ENCODE measurements around the gene GLIS1. TPM values are rescaled to one million over a fixed set of nuclear protein-coding genes. Genes with fewer than 3 reads are reported as not detected.

GLIS1 gene
- total RNA-seq, 1 donor from 2014 or later: 0.08 TPM

- no peak for DNase-seq
- no peak for ATAC-seq (ENCODE audit: poor library complexity)
- intact Hi-C loops (cut with DNase I): no loop called here
Measured at GRCh38 chr1:53631622-53632310, 107.2 kb downstream of the GLIS1 start.

GRCh38 chr1:53629101-53629691, 109.8 kb downstream of the GLIS1 start:
- intact Hi-C loops (cut with DNase I): no loop called here
- no peak for ATAC-seq (ENCODE audit: poor library complexity)
- DNase-seq: no peak

- intact Hi-C loops (cut with DNase I): no loop called here
Measured at GRCh38 chr1:53628286-53628955, 110.5 kb downstream of the GLIS1 start.

GRCh38 chr1:53627666-53628065, 111.3 kb downstream of the GLIS1 start:
- DNase-seq (no peak), ATAC-seq (ENCODE audit: poor library complexity) (no peak)
- intact Hi-C loops (cut with DNase I): no loop called here

More at GRCh38 chr1:53628286-53628955, 110.5 kb downstream of the GLIS1 start:
- DNase-seq (no peak), ATAC-seq (ENCODE audit: poor library complexity) (no peak)

GRCh38 chr1:53627031-53627430, 111.9 kb downstream of the GLIS1 start:
- intact Hi-C loops (cut with DNase I): no loop called here
- ATAC-seq (ENCODE audit: poor library complexity) (no peak), DNase-seq (no peak)

GRCh38 chr1:53626616-53627015, 112.3 kb downstream of the GLIS1 start:
- ATAC-seq (ENCODE audit: poor library complexity) (no peak), DNase-seq (no peak)
- intact Hi-C loops (cut with DNase I): no loop called here

GRCh38 chr1:53625766-53626520, 113.0 kb downstream of the GLIS1 start:
- DNase-seq: no peak

GRCh38 chr1:53625049-53625448, 113.9 kb downstream of the GLIS1 start:
- DNase-seq: no peak
- ATAC-seq (ENCODE audit: poor library complexity): peak; percentile 29
- intact Hi-C loops (cut with DNase I): no loop called here

More at GRCh38 chr1:53625766-53626520, 113.0 kb downstream of the GLIS1 start:
- ATAC-seq (ENCODE audit: poor library complexity): no peak
- intact Hi-C loops (cut with DNase I): no loop called here

GRCh38 chr1:53622531-53622930, 116.4 kb downstream of the GLIS1 start:
- DNase-seq: no peak
- ATAC-seq (ENCODE audit: poor library complexity): no peak
- intact Hi-C loops (cut with DNase I): no loop called here

GRCh38 chr1:53621144-53621543, 117.8 kb downstream of the GLIS1 start:
- DNase-seq: no peak
- intact Hi-C loops (cut with DNase I): no loop called here
- ATAC-seq (ENCODE audit: poor library complexity): no peak

GRCh38 chr1:53620061-53620855, 118.7 kb downstream of the GLIS1 start:
- DNase-seq: no peak
- no peak for ATAC-seq (ENCODE audit: poor library complexity)
- intact Hi-C loops (cut with DNase I): no loop called here

GRCh38 chr1:53619367-53620060, 119.5 kb downstream of the GLIS1 start:
- intact Hi-C loops (cut with DNase I): no loop called here
- DNase-seq (no peak), ATAC-seq (ENCODE audit: poor library complexity) (no peak)

- intact Hi-C loops (cut with DNase I): no loop called here
- ATAC-seq (ENCODE audit: poor library complexity) (no peak), DNase-seq (no peak)
Measured at GRCh38 chr1:53618500-53619366, 120.2 kb downstream of the GLIS1 start.

- intact Hi-C loops (cut with DNase I): no loop called here
- ATAC-seq (ENCODE audit: poor library complexity) (no peak), DNase-seq (no peak)
Measured at GRCh38 chr1:53617851-53618499, 121.0 kb downstream of the GLIS1 start.

- intact Hi-C loops (cut with DNase I): no loop called here
- DNase-seq (no peak), ATAC-seq (ENCODE audit: poor library complexity) (no peak)
Measured at GRCh38 chr1:53617382-53617781, 121.6 kb downstream of the GLIS1 start.

GRCh38 chr1:53616927-53617326, 122.0 kb downstream of the GLIS1 start:
- intact Hi-C loops (cut with DNase I): no loop called here
- ATAC-seq (ENCODE audit: poor library complexity) (no peak), DNase-seq (no peak)

- intact Hi-C loops (cut with DNase I): no loop called here
- DNase-seq (no peak), ATAC-seq (ENCODE audit: poor library complexity) (no peak)
Measured at GRCh38 chr1:53616511-53616910, 122.5 kb downstream of the GLIS1 start.
